Measurements from ENCODE around the gene CA10. TPM values are rescaled to one million over a fixed set of nuclear protein-coding genes. Genes with fewer than 3 reads are reported as not detected.

CA10 gene
- total RNA-seq, 1 donor from 2014 or later, result 2.2 TPM

DNA sequence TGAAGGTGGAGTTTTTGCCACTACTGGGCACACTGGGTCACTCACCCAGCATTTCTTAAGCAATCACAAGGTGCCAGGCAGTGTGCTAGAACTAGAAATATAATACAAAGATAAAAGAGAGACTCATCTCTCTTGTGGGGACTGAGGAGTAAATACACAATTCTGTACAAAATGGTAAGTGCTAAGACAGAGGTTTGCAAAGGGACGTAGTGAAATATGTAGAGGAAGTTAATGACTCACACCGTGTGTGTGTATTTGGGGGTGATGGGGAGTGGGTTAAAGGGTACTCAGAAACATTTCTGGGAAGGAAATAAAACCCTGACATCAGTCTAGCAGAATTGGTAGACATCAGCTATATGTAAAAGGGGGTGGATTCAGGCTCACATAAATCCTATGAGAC lies 389.3 kb downstream of the CA10 start:
- Mint-ChIP-seq H3K4me3 (no peak overlapping the region), H3K4me1 (ENCODE audit: unreplicated experiment) (peaks cover 9% of the 10 kb centered on the region), H3K36me3 (peaks cover 3% of the 10 kb centered on the region), H3K27me3 (peaks cover 8% of the 10 kb centered on the region), H3K9me3 (peaks cover 4% of the 10 kb centered on the region), H3K27ac (peak overlapping the region; percentile 90)
- no peak for DNase-seq (ENCODE audit: extremely low spot score, unreplicated experiment)
- TF ChIP-seq CTCF (conservative IDR thresholded peaks at IDR 0.05), result no peak

- no peak for TF ChIP-seq CTCF (conservative IDR thresholded peaks at IDR 0.05)
- H3K36me3 Mint-ChIP-seq, result peaks cover 3% of the 10 kb centered on the region
- no peak overlapping the region for H3K4me3 Mint-ChIP-seq
- DNase-seq (ENCODE audit: extremely low spot score, unreplicated experiment), result no peak
- no peak overlapping the region for H3K27ac Mint-ChIP-seq
- peaks cover 11% of the 10 kb centered on the region for H3K4me1 Mint-ChIP-seq (ENCODE audit: unreplicated experiment)
- H3K27me3 Mint-ChIP-seq, result peaks cover 11% of the 10 kb centered on the region
- peaks cover 4% of the 10 kb centered on the region for H3K9me3 Mint-ChIP-seq
These were observed 389.8 kb downstream of the CA10 start for GRCh38 chr17:51768706-51769105.

GRCh38 chr17:51767287-51767686 lies 391.2 kb downstream of the CA10 start:
- Mint-ChIP-seq H3K36me3 (peaks cover 3% of the 10 kb centered on the region), H3K4me1 (ENCODE audit: unreplicated experiment) (peaks cover 11% of the 10 kb centered on the region), H3K27me3 (peaks cover 22% of the 10 kb centered on the region), H3K27ac (no peak overlapping the region), H3K9me3 (peaks cover 4% of the 10 kb centered on the region), H3K4me3 (no peak overlapping the region)
- no peak for DNase-seq (ENCODE audit: extremely low spot score, unreplicated experiment)
- TF ChIP-seq CTCF (conservative IDR thresholded peaks at IDR 0.05), result no peak

DNA sequence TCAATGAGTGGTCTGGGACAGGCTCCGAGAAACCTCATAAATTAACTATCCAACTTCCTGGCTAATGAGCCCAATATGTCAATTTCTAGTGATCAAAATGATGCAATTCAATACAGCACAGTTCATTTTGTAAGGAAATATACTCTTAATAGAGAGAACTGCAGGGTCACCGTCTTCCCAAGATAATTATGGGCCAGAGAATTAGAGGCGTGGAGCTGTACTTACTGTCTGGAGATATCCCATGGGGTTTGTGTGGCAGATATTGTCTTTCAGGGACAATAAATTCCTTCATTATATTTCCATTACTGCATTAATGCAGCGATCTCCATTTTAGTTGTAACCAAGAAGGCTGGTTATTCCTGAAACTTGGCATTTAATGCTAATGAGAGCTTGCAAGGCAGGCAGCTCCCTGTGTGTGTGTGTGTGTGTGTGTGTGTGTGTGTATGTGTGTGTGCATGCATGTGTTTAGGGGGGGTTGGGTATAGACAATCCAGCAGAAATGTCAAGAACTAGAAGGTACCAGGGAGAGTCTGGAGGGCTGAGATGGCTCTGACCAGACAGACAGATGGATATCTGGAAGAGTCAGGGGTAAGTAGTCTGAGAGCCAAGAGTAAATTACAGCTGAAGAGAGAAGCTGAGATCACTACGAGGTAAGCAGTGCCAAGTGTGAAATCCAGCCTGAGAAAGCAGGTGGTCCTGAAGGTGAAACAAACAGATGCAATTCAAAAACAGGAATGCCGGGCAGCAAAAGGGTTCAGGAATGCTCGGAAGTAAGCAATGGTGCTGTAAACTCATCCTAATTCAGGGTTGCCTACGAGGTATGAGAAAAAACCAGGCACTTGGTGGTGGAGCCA lies 393.0 kb downstream of the CA10 start:
- Mint-ChIP-seq H3K36me3 (peaks cover 2% of the 10 kb centered on the region), H3K9me3 (peaks cover 3% of the 10 kb centered on the region), H3K4me1 (ENCODE audit: unreplicated experiment) (peaks cover 10% of the 10 kb centered on the region), H3K27ac (no peak overlapping the region), H3K27me3 (peaks cover 26% of the 10 kb centered on the region), H3K4me3 (no peak overlapping the region)
- no peak for TF ChIP-seq CTCF (conservative IDR thresholded peaks at IDR 0.05)
- DNase-seq (ENCODE audit: extremely low spot score, unreplicated experiment), result no peak

- Mint-ChIP-seq H3K27me3 (peaks cover 29% of the 10 kb centered on the region), H3K9me3 (no peaks in the 10 kb centered on the region), H3K27ac (no peak overlapping the region), H3K36me3 (no peaks in the 10 kb centered on the region), H3K4me3 (no peak overlapping the region), H3K4me1 (ENCODE audit: unreplicated experiment) (peaks cover 7% of the 10 kb centered on the region)
- no peak for DNase-seq (ENCODE audit: extremely low spot score, unreplicated experiment)
- peak; percentile 90 for TF ChIP-seq CTCF (conservative IDR thresholded peaks at IDR 0.05)
These were observed 394.0 kb downstream of the CA10 start for GRCh38 chr17:51764387-51764971.

Data from type B pancreatic cell (in vitro differentiated cells).